GM12801 (cell line): ENCODE measurements around the gene ZNF853.

ENCODE experiments used
- TF ChIP-seq, protein P1 (sequence below): IDR thresholded peaks from one replicate; pipeline ENCODE4 v1.5.1; 2011; ENCODE audit warnings: control low read depth; ENCODE audit not compliant: insufficient read length; ENCODE audit errors: extremely low read depth

The ZNF853 gene

DNA sequence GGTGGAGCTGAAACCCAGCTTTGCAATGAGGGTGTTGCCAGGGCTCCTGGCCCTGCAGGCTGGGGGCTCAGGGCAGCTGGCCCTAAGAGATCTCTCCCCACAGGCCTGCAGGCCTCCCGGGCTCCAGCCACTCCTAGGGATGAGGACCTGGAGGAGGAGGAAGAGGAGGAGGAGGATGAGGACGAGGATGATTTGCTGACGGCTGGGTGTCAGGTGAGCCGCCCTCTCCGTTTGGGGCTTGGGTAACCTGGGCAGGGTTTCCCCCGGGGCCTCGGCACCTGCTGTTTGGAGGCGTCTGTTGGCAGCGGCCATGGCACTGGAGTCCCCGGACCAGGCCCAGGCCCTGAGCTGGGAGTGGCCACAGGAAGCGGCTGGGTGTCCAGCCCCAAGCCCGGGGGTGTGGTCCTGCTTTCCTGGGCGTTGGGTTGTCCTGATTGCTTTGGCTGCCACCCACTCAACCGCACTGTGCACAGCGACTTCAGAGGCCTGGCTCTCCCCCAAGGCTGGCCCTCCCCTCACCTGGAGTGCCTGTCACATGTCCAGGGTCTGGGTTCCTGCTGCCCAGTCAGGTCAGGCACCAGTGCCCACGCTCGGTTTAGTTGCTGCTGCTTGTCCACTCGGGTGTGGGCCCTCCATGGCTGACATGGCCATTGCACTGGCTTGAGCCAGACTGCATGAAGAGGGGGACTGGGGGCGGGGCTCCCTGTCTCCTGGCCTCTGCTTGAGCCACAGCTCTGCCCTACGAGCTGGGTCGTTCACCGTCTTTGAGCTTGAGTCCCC lies 27.6 kb downstream of the ZNF853 start:
- TF ChIP-seq, protein P1, sequence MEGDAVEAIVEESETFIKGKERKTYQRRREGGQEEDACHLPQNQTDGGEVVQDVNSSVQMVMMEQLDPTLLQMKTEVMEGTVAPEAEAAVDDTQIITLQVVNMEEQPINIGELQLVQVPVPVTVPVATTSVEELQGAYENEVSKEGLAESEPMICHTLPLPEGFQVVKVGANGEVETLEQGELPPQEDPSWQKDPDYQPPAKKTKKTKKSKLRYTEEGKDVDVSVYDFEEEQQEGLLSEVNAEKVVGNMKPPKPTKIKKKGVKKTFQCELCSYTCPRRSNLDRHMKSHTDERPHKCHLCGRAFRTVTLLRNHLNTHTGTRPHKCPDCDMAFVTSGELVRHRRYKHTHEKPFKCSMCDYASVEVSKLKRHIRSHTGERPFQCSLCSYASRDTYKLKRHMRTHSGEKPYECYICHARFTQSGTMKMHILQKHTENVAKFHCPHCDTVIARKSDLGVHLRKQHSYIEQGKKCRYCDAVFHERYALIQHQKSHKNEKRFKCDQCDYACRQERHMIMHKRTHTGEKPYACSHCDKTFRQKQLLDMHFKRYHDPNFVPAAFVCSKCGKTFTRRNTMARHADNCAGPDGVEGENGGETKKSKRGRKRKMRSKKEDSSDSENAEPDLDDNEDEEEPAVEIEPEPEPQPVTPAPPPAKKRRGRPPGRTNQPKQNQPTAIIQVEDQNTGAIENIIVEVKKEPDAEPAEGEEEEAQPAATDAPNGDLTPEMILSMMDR = no peak

DNA sequence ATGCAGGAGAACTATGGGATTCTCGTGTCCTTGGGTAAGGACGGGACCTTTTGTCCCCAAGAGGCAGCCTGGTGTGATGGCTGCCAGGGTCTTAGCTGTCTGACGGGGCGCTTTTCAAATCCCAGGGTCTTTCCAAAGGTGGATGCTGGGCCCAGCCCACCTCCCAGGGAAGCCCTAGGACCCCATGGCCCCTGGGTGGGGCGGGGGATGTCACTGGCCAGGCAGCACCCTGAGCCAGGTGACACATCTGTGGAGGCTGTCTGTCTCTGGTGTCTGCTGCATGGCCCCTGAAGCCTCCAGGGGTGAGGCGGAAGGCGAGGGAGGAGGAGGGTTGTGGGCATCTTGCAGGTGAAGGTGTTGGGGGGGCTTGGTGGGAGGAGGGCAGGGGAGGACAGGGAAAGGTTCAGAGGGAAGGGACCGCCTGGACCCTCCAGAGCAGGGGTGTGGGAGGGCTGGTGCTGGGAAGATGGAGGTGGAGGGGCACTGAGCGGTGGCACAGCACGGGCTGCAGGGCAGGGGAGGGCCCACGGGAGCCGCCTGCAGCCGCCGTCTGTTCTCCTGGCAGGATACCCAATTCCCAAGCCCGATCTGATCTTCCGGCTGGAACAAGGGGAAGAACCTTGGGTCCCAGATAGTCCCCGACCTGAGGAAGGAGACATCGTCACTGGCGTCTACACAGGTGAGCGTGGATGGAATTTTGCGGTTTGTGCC lies 28.7 kb downstream of the ZNF853 start:
- TF ChIP-seq, protein P1 = no peak

DNA sequence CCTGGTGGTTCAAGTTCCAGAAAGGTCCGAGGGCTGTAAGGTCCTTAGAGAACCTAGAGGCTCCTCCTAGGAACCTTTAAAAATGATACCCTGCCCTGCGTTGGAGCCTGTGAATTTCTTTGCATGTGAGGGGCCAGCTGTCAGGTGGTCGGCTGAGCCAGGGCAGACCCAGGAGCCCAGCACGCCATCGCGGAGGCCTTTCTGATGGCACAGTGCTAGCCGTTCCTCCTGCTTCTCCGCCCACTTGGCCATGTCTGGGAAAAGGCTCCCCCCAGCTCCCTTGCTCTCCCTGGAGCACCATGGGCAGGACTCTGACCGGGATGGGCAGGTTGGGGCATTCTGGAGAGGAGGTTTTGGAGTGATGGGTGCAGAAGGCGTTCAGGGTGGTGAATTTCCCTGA lies 29.3 kb downstream of the ZNF853 start:
- TF ChIP-seq, protein P1 = no peak

DNA sequence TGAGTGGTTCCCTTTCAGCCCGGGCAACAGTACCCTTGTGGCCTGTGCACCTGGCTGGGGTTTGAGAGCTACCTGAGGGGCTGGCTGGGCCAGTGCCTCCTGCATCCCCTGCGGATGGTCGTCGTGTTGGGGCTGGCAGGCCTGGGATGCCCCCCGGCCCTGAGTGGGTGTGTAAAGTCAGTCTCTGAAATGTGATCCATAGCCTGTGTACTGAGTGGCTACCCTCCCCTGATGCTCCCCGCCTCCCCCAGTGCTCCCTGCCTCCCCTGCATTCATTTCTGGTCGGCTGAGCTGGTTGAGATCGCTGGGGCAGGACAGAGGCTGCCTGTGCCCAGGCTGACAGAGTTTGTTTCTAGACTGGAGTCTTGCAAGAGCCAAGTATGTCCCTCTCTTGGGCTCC lies 31.1 kb downstream of the ZNF853 start:
- TF ChIP-seq, protein P1 = no peak

DNA sequence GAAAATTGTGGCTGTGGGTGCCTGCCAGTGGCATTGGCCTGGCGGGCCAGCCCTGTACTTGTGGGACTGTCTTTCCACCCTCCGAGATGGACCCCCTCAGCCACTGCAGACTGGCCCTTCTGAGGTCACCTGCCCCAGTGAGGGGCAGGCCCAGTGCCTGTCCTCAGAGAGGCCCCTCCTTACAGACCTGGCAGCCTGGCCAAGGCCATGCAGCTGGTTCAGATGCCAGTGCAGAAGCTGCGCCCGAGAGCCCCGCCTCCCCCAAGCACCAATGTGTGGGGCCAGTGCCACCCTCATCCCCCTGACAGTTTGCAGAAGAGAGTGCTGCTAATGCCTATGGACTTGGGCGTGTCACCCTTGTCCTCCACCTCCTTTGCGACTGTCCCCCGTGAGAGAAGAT lies 31.7 kb downstream of the ZNF853 start:
- TF ChIP-seq, protein P1 = no peak

DNA sequence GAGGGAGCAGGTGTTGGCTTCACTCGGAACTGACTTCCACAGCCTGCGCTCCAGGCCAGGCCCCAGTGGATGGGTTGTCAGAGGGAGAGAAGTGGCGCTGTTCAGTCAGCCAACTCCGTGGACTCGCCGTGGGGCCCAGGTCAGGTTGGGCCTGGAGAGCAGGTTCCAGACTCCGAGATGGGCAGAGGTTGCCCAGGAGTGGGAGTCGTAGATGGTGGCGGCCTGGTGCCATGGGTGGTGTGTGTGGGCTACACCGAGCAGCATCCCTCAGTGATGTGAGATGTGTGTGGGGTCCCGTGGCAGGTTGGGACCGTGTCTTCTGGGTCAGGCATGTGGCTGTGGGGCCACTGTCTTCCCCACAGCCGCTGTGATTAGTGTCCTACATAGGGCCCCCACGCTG lies 32.1 kb downstream of the ZNF853 start:
- TF ChIP-seq, protein P1 = no peak

DNA sequence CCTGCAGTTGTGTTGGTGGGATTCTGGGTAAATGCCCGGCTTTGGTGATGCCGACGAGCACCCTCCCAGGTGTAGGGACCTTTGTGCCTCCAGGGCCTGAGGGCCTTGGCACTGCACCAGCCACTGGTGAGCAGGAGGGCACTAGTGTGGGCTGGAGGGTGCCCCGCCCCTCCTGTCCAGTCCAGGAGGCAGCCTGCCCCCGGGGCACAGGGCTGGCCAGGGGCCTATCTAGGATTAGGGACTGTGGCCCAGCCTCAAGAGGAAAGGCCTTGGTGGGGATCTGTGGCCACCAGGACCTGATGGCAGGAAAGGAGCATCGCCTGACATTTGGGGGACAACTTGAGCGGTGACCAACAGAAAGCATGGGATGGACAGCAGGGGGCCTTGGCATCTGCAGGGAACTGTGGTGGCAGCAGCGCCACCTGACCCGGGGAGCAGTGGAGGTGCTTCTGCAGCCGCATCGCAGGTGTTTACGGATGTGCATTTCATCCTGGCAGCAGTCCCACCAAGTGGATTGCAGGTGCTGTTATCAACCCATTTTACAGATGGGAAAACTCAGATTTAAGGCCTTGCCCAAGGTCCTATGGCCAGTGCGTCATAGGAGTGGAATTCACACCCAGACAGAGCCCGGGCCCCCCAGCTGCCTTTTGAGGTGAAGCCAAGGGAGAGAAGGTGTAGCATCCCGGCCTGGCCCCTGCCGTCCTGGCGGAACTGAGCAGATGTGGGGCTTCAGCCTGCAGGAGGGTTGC lies 32.8 kb downstream of the ZNF853 start:
- TF ChIP-seq, protein P1 = no peak
